A204.1 (cell line): ENCODE results near the gene SGCD.

Source experiments
- FAIRE-seq: peaks from 2 replicates; lab custom pipeline; 2012; peaks lifted over from hg19 to GRCh38; lab: Jason Lieb, UNC

Gene SGCD

DNA sequence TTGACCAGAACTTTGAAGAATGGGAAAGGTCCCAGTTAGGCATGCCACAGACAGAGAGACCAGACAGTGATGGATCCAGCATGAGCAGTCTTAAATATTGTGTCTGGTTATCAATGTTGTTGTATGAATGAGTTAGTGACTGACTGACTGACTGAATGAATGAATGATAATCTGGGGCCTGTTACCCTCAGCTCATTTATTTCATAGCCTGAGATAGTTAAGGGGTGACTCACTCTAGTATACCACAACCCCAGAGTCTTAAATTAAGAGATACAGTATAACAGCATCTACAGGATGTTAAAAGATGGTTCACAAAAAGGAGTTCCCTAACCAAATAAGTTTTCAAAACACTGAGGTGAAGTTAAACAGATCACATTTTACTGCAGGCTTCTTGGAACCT lies 133.5 kb downstream of the SGCD start:
- no peak for FAIRE-seq

- no peak for FAIRE-seq
Observed at GRCh38 chr5:156466871-156467270, 139.9 kb downstream of the SGCD start.

DNA sequence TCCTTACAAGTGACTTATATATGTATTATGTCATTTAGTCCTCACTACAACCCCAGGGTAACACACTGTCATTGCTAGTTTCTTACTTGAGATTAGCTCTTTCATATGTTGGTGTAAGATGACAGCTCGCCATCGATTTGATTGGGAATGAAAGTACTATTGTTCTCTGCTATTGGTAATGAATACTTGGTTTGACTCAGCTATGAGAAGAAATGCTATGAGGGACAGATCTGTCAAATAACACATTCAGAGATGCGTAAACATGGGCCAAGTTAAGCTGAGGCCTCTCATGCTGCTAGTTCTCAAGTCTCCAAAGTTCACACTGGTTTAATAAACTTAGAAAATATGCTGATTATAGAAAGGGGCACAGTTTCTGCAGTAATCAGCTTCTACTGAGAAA lies 142.7 kb downstream of the SGCD start:
- FAIRE-seq, result no peak

- no peak for FAIRE-seq
Observed at GRCh38 chr5:156471893-156472292, 144.9 kb downstream of the SGCD start.

GRCh38 chr5:156473269-156473908 lies 146.4 kb downstream of the SGCD start:
- no peak for FAIRE-seq

- FAIRE-seq, result no peak
Observed at GRCh38 chr5:156474251-156474650, 147.3 kb downstream of the SGCD start.

GRCh38 chr5:156475182-156476157 lies 148.5 kb downstream of the SGCD start:
- no peak for FAIRE-seq

GRCh38 chr5:156476158-156476551 lies 149.2 kb downstream of the SGCD start:
- FAIRE-seq, result no peak

GRCh38 chr5:156476678-156477077 lies 149.7 kb downstream of the SGCD start:
- FAIRE-seq, result no peak

DNA sequence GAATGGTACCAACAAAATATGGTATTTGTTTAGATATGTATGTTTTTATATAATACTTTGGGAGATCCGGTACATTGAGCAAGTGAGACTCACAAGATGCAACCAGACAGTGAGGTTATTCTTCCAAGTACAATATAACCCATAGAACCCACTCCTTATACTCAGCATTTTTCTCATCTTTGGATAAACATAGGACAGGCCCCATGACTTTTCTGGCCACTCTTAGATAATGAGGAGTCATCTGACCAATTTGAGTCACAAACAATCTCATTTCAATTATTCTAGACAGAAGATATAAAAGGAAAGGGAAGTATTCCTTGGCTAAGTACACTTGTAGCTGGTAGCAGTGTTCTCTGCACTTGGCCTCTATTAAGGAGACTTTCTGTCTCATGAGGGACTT lies 150.2 kb downstream of the SGCD start:
- FAIRE-seq, result no peak

DNA sequence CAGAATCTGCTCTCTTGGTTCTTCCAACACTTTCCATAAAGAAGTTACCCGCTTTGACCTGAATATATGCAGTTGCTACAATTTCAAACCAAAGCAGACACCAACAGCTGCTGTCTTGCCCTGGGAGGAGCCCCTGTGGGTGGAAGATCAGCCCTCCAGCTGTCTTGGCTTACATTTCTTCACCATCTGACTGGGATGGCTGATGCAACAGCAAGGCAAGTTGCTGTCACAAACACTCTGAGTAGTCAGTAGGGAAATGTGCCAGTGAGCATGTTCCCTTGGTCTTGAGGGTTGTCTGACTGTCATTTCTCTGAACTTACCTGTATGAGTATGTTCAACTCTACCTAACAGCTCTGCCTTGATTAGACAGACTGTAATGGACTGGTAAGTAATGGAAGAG lies 152.9 kb downstream of the SGCD start:
- FAIRE-seq, result no peak

DNA sequence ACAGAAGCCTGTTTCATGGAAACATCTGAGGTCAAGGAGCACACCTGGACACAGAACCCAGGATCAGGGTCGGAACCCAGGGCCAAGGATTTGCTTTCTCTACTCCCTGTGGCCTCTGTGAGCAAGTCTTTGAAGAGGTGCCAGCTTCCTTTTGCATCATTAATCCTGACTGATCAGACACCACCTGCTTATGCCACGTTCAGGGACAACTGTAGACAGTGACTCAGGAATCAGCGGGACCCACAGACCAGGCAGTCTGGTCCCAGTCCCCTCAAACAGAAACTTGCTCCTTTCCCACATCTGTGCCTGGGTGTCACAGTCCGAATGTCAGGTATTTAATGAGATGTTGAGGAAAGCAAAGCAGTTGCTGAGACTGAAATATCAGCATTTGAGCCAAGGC lies 154.8 kb downstream of the SGCD start:
- no peak for FAIRE-seq

GRCh38 chr5:156482818-156483217 lies 155.9 kb downstream of the SGCD start:
- FAIRE-seq, result no peak

DNA sequence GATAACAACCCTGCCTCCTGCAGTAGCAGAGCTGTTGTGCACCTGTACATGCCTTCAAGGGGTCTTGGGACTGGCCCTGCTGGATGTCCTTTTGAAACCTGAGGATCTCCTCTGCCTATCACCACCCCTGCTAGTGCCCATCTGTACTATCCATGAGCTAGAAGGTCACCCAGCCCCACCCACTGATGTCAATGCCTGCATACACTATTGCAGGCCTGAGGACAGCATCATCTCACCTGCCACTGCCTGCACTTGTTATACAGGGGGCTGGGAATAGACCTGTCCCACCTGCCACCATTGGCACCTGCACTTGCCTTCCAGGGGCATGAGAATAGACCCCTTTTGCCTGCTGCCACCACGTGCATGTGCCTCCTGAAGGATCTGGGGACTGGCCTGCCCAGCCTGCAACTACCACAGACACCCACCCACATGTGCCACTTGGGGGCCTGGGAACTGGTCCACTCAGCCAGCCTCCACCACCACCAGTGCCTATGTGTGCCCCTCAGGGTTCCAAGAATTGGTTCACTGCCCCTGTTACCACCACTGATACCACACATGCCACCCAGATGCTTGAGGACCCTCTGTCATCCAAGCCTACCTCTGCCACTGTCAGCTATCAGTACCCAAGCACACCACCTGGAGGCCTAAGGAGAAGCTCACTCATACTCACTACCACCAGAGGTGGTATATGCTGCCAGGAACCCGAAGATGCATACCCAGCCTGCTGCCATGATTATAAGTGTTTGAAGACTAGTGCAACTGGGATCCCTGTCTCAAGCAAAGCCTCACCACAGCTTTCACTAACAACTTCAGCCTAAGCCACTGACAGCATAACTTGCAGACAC lies 159.7 kb downstream of the SGCD start:
- no peak for FAIRE-seq

GRCh38 chr5:156491766-156492165 lies 164.8 kb downstream of the SGCD start:
- FAIRE-seq, result no peak

DNA sequence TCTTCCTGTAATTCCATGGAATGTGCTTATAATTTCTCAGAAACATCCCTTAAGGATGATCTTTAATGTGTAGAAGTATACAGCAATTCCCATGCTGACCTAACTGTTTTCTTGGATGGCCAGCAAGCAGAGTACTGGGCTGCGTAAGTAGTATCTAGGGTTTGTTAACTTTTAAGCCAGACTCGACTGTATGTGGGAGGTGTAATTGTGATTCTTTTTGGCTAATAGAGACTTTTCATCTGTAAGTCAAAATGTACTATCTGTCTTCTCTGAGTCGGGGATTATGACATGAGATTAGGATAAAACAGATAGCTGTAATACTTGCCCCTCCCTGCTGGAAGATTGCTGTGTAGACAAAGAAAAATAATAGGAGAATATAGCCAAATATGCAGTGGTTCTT lies 169.3 kb downstream of the SGCD start:
- FAIRE-seq, result no peak

- FAIRE-seq, result no peak
Observed at GRCh38 chr5:156497804-156498208, 170.8 kb downstream of the SGCD start.

DNA sequence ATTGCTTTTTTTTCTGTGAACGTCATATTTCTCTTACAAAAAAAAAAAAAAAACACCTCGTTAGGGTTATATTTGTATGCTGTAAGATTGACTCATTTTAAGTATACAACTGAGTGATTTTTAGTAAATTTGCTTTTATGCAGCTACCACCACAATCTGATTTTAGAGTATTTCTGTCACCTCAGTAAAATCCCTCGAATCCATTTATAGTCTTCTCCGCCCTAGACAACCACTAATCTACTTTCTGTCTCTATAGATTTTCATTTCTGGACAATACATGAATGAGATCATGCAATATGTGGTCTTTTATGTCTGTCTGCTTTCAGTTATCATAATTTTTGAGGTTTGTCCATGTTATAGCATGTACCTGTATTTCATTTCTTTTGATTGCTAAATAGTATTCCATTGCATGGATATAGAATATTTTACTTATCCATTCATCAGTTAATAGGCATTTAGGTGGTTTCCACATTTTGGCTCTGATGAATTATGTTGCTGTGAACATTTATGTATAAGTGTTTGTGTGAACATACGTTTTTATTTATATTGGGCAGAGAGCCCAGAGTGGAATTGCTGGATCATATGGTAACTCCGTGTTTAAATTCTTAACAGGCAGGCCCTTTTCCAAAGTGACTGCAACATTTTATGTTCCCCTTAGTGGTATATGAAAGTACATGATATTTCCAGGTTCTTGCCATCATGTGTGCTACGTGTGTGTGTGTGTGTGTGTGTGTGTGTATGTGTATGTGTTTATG lies 171.4 kb downstream of the SGCD start:
- FAIRE-seq, result no peak

DNA sequence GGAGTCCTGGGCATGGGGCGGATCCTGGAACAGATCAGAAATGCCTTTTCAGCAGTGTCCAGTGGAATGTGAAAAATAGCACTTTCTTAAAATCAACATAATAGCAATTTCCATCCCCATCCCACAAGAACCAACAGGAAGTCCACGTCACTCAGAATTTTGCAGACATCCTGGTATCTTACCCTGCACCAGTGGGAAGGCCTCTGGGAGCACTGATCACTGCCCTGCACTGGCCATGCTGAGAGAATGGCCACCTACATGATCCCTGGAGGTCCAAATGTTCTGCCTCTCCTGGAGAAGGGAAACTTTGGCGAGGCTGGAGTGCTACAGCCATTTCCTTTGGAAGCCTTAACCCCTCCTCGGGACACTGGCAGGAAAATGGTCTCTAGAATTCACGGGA lies 173.8 kb downstream of the SGCD start:
- FAIRE-seq, result no peak

GRCh38 chr5:156505101-156505500 lies 178.1 kb downstream of the SGCD start:
- no peak for FAIRE-seq

DNA sequence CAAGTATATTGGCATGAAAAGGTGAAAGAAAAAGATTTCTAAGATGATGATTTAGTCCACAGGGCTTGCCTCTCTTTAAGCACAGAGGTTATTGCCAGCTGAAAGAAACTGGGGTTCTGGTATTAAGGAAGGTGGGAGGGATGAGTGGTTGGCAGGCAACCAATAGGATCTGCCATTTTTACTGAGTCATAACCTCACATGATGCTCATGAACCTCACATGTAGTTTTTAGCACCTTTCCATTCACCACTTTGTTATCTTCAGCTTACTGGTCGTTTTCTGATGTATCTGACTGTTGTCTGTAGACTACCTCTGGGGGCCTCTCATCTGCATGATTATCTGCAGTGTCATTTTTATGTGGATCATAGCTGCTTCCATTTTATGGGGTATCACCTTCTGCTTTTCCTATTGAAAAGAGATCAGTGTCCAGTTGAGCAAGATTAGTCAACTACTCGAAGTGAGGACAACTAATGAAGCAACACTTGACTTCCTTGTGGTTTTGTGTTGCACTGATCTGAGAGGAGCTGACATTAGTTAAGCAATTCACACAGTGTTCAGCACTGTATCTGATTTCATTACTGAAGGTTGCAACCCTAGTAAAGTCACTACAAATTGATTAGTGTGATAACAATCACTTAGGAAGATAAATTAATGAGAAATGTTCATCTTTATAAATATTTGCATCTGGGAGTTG lies 186.3 kb downstream of the SGCD start:
- no peak for FAIRE-seq
